ENCODE results near the gene TM4SF20.

DNA sequence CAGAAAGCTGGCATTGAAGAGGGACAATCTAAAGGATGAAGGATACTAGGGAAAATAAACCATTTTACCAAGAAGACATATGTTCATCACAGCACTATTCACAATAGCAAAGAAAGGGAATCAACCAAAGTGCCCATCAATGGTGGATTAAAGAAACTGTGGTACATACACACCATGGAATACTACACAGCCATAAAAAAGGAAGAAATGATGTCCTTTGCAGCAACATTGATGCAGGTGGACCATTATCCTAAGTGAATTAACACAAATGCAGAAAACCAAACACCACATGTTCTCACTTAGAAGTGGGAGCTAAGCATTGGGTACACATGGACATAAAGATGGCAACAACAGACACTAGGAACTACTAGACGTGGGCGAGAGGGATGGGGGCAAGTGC, 61.3 kb downstream of the TM4SF20 start:
- TF ChIP-seq, protein P1, sequence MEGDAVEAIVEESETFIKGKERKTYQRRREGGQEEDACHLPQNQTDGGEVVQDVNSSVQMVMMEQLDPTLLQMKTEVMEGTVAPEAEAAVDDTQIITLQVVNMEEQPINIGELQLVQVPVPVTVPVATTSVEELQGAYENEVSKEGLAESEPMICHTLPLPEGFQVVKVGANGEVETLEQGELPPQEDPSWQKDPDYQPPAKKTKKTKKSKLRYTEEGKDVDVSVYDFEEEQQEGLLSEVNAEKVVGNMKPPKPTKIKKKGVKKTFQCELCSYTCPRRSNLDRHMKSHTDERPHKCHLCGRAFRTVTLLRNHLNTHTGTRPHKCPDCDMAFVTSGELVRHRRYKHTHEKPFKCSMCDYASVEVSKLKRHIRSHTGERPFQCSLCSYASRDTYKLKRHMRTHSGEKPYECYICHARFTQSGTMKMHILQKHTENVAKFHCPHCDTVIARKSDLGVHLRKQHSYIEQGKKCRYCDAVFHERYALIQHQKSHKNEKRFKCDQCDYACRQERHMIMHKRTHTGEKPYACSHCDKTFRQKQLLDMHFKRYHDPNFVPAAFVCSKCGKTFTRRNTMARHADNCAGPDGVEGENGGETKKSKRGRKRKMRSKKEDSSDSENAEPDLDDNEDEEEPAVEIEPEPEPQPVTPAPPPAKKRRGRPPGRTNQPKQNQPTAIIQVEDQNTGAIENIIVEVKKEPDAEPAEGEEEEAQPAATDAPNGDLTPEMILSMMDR (IDR thresholded peaks at IDR 0.05; ENCODE audit: low read depth, low read length, poor library complexity, severe bottlenecking) = no peak
- no peak for TF ChIP-seq EZH2phosphoT487 (IDR thresholded peaks at IDR 0.05; ENCODE audit: borderline replicate concordance, low read length)
